Neural progenitor cell (in vitro differentiated cells): Measurements from ENCODE around the gene SLC23A2. TPM values are rescaled to one million over a fixed set of nuclear protein-coding genes. Genes with fewer than 3 reads are reported as not detected.

Source experiments
- DNase-seq: peaks from one replicate; pipeline ENCODE4 v3.0.0-alpha.2; 2016; ENCODE audit warnings: low spot score
- H2AFZ ChIP-seq: fragments of 200-600 bp; sonication (generic); replicated peaks from 2 replicates; pipeline ENCODE4 v1.6.1; 2016; ENCODE audit warnings: antibody characterized with exemption
- H3F3A ChIP-seq: fragments of 200-600 bp; sonication (generic); 2 replicates; pipeline ENCODE4 v1.6.1; 2016; ENCODE audit warnings: antibody characterized with exemption, low read depth
- H3K27ac ChIP-seq: fragments of 200-600 bp; sonication (generic); 2 replicates; pipeline ENCODE4 v1.5.1; 2016; ENCODE audit warnings: mild to moderate bottlenecking
- H3K27me3 ChIP-seq: fragments of 200-600 bp; sonication (generic); 2 replicates; pipeline ENCODE4 v1.6.1; 2016; ENCODE audit warnings: mild to moderate bottlenecking, moderate library complexity
- H3K36me3 ChIP-seq: fragments of 200-600 bp; sonication (generic); 2 replicates; pipeline ENCODE4 v1.5.1; 2016
- H3K4me1 ChIP-seq: fragments of 200-600 bp; sonication (generic); 2 replicates; pipeline ENCODE4 v1.6.1; 2016; ENCODE audit warnings: mixed run types
- H3K4me2 ChIP-seq: fragments of 200-600 bp; sonication (generic); 2 replicates; pipeline ENCODE4 v1.6.1; 2016
- H3K4me3 ChIP-seq: fragments of 200-600 bp; sonication (generic); 2 replicates; pipeline ENCODE4 v1.5.1; 2016
- H3K79me2 ChIP-seq: fragments of 200-600 bp; sonication (generic); 2 replicates; pipeline ENCODE4 v1.6.1; 2016; ENCODE audit warnings: low read depth
- H3K9ac ChIP-seq: fragments of 200-600 bp; sonication (generic); 2 replicates; pipeline ENCODE4 v1.6.1; 2016
- H3K9me3 ChIP-seq: fragments of 200-600 bp; sonication (generic); 2 replicates; pipeline ENCODE4 v1.5.1; 2016; ENCODE audit warnings: low read depth
- H4K20me1 ChIP-seq: fragments of 200-600 bp; sonication (generic); 2 replicates; pipeline ENCODE4 v1.6.1; 2016; ENCODE audit warnings: low read depth
- H3K27ac Mint-ChIP-seq: 3 replicates; pipeline ENCODE4 v1.8.0; 2021; ENCODE audit warnings: mixed read lengths
- H3K27me3 Mint-ChIP-seq: 2 replicates; pipeline ENCODE4 v1.8.0; 2022; ENCODE audit warnings: low read depth, mild to moderate bottlenecking, inconsistent platforms, moderate library complexity, mixed read lengths; ENCODE audit not compliant: insufficient read depth
- H3K36me3 Mint-ChIP-seq: 3 replicates; pipeline ENCODE4 v1.8.0; 2021; ENCODE audit warnings: mixed read lengths
- H3K4me1 Mint-ChIP-seq: 3 replicates; pipeline ENCODE4 v1.8.0; 2021; ENCODE audit warnings: mixed read lengths
- H3K4me3 Mint-ChIP-seq: 3 replicates; pipeline ENCODE4 v1.8.0; 2021; ENCODE audit warnings: mild to moderate bottlenecking, moderate library complexity, mixed read lengths
- H3K9me3 Mint-ChIP-seq: 3 replicates; pipeline ENCODE4 v1.8.0; 2020; ENCODE audit warnings: mixed read lengths
- CTCF ChIP-seq: fragments of 200-600 bp; sonication (generic); IDR thresholded peaks from 2 replicates; pipeline ENCODE4 v1.5.1; 2017; ENCODE audit warnings: antibody characterized with exemption, mild to moderate bottlenecking
- EZH2 ChIP-seq: fragments of 200-600 bp; sonication (generic); IDR thresholded peaks from 2 replicates; pipeline ENCODE4 v1.6.1; 2017; ENCODE audit warnings: antibody characterized with exemption, mild to moderate bottlenecking, moderate library complexity
- EZH2phosphoT487 ChIP-seq: fragments of 200-600 bp; sonication (generic); IDR thresholded peaks from 2 replicates; pipeline ENCODE4 v1.6.1; 2017; ENCODE audit warnings: antibody characterized with exemption
- total RNA-seq: library from RNA; depleted of rRNA; stranded (reverse); fragments of >200 nt; gene quantifications from 2 replicates; pipeline ENCODE4 v1.2.3, GENCODE V29; 2015; ENCODE audit warnings: low replicate concordance

Gene SLC23A2
- total RNA-seq, 1 donor from 2014 or later = 13.0 TPM

GRCh38 chr20:5044075-5044620 lies 42.8 kb upstream of the SLC23A2 start:
- Histone ChIP-seq H4K20me1 (no peaks in the 10 kb centered on the region), H3K9me3 (no peaks in the 10 kb centered on the region), H3K27ac (no peak overlapping the region), H3K79me2 (no peaks in the 10 kb centered on the region), H3K4me2 (no peak overlapping the region), H3K36me3 (no peaks in the 10 kb centered on the region), H3K4me1 (no peaks in the 10 kb centered on the region), H2AFZ (no peak overlapping the region), H3K4me3 (no peak overlapping the region), H3K27me3 (no peaks in the 10 kb centered on the region), H3F3A (no peaks in the 10 kb centered on the region), H3K9ac (no peak overlapping the region)
- H3K4me1 Mint-ChIP-seq = peaks cover 14% of the 10 kb centered on the region
- no peak overlapping the region for H3K27ac Mint-ChIP-seq
- no peak for DNase-seq
- H3K4me3 Mint-ChIP-seq = no peak overlapping the region
- TF ChIP-seq EZH2 (no peak), EZH2phosphoT487 (no peak), CTCF (no peak)
- H3K27me3 Mint-ChIP-seq = peaks cover 3% of the 10 kb centered on the region
- no peaks in the 10 kb centered on the region for H3K36me3 Mint-ChIP-seq
- no peaks in the 10 kb centered on the region for H3K9me3 Mint-ChIP-seq

- Histone ChIP-seq H3K4me3 (no peak overlapping the region), H3K4me2 (no peak overlapping the region), H3K79me2 (no peaks in the 10 kb centered on the region), H3K36me3 (no peaks in the 10 kb centered on the region), H3K27ac (no peak overlapping the region), H3K27me3 (no peaks in the 10 kb centered on the region), H3K9ac (no peak overlapping the region), H4K20me1 (no peaks in the 10 kb centered on the region), H3K4me1 (no peaks in the 10 kb centered on the region), H3F3A (no peaks in the 10 kb centered on the region), H2AFZ (no peak overlapping the region), H3K9me3 (no peaks in the 10 kb centered on the region)
- Mint-ChIP-seq H3K4me1 (peaks cover 10% of the 10 kb centered on the region), H3K27ac (no peak overlapping the region), H3K9me3 (no peaks in the 10 kb centered on the region), H3K27me3 (peaks cover 3% of the 10 kb centered on the region), H3K4me3 (no peak overlapping the region), H3K36me3 (no peaks in the 10 kb centered on the region)
- peak; percentile 8 for DNase-seq
- no peak for TF ChIP-seq CTCF
- no peak for TF ChIP-seq EZH2
- TF ChIP-seq EZH2phosphoT487 = no peak
Observed at GRCh38 chr20:5041433-5041832, 40.1 kb upstream of the SLC23A2 start.

GRCh38 chr20:5040345-5040744 lies 39.0 kb upstream of the SLC23A2 start:
- Histone ChIP-seq H3K4me2 (no peak overlapping the region), H3K36me3 (no peaks in the 10 kb centered on the region), H4K20me1 (no peaks in the 10 kb centered on the region), H3K27me3 (no peaks in the 10 kb centered on the region), H3K27ac (no peak overlapping the region), H3K79me2 (no peaks in the 10 kb centered on the region), H3K9me3 (no peaks in the 10 kb centered on the region), H3K4me1 (no peaks in the 10 kb centered on the region), H3F3A (no peaks in the 10 kb centered on the region), H3K9ac (no peak overlapping the region), H2AFZ (no peak overlapping the region), H3K4me3 (no peak overlapping the region)
- H3K27ac Mint-ChIP-seq = no peak overlapping the region
- no peak for DNase-seq
- TF ChIP-seq EZH2 (no peak), EZH2phosphoT487 (no peak), CTCF (no peak)
- H3K4me1 Mint-ChIP-seq = peaks cover 10% of the 10 kb centered on the region
- no peak overlapping the region for H3K4me3 Mint-ChIP-seq
- no peaks in the 10 kb centered on the region for H3K9me3 Mint-ChIP-seq
- peaks cover 3% of the 10 kb centered on the region for H3K27me3 Mint-ChIP-seq
- H3K36me3 Mint-ChIP-seq = no peaks in the 10 kb centered on the region
